HG03097 (cell line): ENCODE results near the gene CDR2.
"Not testable (repeated sequence)": the region's sequence is repeated elsewhere in the genome, so short reads cannot be mapped to it uniquely, and the experiment has no call there.

Source experiments
- ATAC-seq: cut with Tn5 transposase; IDR thresholded peaks from one replicate; pipeline ENCODE4 v1.9.1; 2021; ENCODE audit not compliant: unreplicated experiment, low FRiP score

The CDR2 gene

DNA sequence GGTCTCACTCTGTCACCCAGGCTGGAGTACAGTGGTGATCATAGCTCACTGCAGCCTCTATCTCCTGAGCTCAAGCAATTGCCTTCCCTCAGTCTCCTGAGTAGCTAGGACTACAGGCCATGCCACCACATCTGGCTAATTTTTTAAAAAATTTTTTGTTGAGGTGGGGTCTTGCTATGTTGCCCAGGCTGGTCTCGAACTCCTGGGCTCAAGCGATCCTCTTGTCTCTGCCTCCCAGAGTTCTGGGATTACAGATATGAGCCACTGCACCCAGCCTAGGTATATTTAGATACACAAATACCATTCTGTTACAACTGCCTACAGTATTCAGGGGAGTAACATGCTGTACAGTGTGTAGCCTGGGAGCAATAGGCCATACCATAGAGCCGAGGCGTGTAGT lies 62.9 kb downstream of the CDR2 start:
- ATAC-seq: no peak

DNA sequence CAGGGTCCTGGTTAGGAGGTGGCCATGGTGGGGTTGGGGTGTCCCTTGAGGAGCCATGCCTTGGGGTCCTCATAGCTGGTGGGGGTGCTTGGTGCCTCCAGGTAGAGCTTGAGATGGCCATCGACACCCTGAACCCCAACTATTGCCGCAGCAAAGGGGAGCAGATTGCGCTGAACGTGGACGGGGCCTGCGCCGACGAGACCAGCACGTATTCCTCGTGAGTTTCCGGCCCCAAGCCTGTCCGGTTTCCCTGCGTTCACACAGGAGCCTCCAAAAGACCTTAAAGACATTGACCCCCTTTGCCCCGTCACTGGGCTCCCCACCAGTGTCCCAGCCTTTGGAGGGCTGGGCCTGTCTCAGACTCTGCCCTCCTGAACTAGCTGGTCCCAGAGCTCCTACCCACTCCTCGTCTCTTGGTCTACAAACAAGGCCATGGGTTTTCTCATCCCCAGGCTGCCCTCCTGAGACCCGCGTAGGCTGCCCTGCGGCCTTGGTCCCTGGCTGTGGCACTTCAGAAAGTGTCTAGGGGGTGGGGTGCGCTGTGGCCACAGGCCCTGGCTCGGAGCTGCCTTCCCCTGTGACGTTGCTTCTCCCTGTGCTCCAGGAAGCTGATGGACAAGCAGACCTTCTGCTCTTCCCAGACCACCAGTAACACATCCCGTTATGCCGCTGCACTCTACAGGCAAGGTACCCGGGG lies 65.4 kb downstream of the CDR2 start:
- no peak for ATAC-seq

DNA sequence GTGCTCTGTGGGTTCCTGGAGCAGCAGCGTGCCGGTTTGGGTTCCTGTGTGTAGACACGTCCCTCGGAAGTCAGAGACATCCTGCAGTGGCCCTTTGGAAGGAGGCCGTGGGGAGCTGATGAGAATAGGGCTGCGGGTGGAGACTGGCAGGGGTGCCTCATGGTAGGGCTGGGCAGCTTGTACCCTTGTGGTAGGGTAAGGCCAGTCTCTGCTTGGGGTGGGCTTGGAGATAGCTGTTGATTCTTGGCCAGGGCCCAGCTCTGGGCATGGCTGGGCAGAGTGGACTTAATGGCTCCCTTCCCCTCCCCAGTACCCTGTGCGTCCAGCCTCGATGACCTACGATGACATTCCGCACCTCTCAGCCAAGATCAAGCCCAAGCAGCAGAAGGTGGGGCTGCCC lies 66.6 kb downstream of the CDR2 start:
- ATAC-seq: no peak

DNA sequence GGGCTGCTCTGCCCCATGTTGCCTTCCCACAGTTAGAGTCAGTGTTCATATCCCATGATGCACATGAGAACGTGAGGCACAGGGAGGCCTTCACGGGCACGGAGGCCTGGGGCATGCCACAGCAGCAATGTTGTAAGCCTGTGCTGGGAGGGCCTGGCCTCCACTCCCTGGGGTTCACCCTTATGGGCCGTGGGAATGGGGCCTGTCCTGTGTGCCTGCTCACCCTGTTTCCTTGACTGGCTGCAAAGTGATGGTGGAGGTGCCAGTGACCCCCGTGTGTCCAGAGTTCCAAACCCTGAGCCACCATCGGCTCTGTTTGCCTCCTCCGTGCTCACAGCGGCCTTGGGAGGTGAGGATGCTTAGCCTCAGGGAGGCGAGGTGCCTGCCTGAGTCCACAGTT lies 67.6 kb downstream of the CDR2 start:
- ATAC-seq: no peak

DNA sequence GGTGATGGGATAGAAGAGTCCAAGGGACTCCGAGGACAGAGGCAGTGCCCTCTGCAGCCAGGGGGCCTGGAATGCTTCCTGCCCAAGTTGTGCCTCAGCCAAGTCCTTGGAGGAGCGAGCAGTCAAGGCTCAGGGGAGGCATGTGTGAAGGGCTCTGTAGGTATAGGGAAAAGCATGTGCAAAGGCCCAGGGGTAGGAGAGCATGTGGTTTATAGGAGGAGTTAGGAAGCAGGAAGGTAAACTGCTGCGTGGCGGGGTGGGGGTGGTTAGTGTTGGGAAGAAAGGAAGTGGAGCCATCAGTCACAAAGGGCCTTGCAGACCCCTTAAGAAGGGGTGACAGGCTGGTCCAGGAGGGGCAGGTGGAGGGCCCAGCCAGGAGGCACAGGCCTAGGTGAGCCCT lies 70.0 kb downstream of the CDR2 start:
- ATAC-seq: no peak

DNA sequence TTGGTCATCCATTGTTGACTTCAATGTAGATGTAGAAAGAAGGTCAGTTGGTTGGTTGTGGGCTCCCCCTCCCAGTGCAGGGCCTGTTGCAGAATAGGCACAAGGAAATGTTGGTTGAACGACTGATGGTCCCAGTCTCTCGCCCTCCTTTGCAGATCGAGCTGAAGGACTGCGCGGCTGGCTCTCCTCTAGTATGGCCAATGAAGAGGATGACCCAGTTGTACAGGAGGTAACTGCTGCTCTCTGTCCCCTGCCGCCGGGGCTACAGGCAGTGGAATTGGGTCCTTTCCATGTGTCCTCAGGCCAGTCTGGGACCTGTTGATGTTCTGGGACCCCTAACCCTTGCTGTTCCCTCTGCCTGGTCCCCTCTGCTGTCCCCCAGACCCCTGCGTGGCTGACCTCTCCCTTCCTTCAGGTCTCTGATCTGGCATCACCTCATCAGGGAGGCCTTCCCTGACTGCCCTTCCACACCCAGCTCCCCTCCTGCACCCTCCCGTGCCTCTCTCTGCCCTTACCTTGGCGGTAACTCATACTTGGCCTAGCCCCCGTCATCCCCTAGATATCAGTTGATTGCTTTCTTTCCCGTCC lies 71.5 kb downstream of the CDR2 start:
- no peak for ATAC-seq

DNA sequence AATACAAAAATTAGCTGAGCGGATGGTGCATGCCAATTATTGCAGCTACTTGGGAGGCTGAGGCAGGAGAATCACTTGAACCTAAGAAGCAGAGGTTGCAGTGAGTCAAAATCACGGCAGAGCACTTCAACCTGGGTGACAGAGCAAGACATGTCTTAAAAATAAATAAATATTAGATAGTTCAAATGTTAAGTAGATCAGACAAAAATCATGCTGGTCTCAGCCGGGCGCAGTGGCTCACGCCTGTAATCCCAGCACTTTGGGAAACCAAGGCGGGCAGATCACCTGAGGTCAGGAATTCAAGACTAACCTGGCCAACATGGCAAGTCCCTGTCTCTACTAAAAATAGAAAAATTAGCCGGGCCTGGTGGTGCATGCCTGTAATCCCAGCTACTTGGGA lies 73.0 kb downstream of the CDR2 start:
- not testable (repeated sequence) for ATAC-seq

DNA sequence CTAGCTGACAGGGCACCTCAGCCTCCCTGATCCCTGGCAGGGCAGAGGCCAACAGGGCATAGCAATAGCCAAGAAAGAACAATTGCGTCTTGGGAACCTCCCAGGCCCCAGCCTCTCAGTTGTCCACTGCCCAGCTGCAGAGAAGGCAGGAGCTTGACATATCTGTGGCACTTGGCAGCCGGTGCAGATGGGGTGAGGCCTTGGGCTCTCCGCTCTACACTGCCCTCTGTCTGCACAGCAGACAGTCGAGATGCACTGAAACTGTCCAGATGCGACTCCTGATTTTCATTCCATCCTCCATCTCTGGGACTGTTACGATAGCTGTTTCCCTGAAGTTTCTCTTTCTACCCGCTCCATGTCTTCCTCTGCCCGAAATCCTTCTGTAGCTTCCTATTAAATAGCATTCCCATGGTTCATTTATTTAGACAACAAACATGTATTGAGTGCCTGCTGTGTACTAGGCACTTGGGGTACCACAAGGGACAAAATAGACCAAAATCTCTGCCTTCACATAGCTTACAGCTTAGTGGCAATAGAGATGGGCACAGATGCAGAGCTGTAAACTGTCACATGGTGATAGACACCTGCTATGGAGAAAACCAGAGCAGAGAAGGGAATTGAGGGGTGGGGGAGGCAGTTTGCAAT lies 73.9 kb downstream of the CDR2 start:
- ATAC-seq: no peak

DNA sequence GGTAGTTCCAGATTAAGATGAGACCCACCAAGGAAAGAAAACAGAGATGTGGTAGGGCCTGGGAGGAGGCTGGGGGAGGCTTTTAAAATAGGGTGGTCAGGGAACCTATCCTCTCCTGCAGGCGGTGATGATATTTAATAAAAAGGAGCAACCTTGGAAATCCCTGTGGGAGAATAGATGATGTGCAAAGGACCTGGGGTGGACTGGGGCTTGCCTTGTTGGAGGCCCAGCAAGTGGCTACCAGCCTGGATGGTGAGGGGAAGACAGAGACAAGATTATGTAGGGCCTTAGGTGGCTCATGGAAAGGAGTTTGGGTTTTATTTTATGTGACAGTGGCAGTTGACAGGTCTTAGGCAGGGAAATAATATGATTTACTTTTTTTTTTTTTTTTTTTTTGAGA lies 75.4 kb downstream of the CDR2 start:
- no peak for ATAC-seq

DNA sequence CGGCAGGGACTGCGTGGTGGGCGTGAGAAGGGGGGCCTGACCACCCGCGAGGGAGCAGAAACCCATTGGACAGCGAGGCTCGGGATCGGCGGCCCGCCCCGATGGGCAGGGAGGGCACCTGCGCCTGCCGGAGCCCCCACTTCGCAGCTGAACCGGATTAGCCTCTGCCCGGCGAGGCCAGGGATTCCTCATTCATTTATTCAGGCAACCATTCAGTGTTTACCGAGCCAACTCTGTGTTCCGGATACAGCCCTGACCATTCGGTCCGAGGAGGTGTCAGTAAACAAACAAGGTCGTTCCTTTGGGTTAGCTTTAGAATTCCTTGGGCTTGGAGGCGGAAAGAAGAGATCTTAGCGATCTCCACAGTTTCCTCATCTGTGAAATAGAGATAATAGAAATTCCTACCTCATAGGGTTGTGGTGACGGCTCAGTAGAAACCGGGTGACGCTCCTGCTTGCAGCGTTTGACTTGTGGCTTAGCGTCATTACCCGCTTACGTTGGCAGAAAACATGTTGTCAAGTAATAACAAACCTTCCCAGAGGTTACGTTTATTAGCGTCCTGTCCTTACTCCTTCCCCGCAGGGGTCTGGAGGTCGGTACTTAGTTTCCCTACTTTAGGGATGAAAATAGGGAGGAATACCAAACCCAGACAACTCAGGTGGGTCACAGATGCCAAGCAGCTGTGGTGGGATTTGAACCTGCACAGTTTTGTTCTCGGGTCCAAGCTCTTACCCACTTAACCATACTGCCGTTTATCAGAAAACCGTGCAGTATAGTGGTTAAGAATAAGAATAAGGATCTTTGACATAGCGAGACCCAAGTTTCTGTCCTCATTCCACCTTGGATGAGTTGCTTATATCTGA lies 76.3 kb downstream of the CDR2 start:
- peak; percentile 27 for ATAC-seq

DNA sequence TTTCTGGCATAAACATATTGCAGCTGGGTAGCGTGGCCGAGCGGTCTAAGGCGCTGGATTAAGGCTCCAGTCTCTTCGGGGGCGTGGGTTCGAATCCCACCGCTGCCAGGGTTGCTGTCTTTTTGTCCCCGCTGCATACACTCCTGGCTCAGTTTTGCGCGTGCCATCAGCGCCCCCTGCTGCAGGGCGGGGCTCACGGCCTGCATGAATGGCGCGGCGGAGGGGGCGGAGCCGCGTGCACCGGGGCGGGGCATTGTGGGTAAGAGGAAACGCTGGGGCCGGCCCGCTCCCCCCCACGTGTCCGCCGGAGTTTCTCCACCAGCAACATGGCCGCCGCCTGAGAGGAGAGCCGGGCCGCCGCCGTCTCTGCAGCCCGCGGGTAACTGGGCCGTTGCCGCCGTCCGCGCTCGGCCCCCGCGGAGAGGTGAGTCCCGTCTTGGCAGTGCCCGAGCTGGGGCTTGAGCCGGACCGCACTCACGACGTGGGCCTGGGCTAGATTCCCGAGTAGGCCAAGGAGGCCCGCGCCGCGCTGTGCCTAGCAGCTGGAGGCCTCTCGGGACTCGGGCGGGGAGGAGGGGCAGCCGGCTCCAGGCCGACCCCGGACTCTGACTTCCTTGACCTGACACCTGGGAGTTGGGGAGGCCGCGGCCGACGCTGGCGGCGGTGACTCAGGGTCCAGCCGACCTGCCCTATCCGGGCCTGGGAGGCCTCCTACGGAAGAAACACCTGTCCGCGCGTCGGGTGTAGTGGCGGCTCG lies 77.1 kb downstream of the CDR2 start, which contains the start of gene POLR3E:
POLR3E (plus strand) TSS at position 296 of the 757 bp plus-strand sequence. CDS start 5,560 bp downstream, outside the sequence.
- peak; percentile 79 for ATAC-seq

DNA sequence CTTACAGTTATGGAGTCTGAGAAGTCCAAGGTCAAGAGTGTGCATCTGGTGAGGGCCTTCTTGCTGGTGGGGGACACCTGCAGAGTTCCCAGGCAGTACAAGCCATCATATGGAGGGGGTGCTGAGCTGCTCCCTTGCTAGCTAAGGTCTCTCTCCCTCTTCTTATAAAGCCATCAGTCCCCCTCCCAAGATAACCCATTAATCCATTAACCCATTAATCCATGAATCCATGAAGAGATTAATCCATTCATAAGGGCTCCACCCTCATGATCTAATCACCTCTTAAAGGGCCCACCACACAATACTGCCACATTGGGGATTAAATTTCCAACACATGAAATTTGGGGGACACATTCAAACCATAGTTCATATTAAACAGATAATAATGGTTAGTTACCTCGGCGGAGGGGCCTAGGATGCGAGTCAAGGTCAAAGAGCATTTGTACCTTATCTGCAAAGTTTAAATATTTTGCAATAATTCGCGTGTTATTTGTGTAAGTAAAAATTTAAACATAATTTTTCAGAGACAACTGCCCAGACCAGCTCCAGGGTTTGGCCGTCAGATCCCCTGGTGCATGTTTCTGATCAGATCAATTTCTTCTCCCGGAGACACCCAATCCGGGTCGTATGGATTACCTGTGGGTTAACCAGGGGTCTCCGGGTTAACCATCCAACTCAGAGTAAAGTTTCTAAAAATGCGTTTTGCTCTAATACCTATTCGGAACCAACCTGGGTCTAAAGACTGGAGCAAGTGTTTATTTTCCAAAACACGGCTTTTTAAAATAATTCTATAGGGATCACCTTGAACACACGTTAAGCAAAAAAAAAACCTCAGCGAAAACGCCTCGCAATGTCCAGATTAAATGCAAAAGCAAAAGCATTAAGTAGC lies 78.0 kb downstream of the CDR2 start:
- ATAC-seq: peak; percentile 1
